HG02870 (cell line): ENCODE measurements around the gene ATF1.

Experiments used
- ATAC-seq: cut with Tn5 transposase; IDR thresholded peaks from one replicate; pipeline ENCODE4 v1.9.1; 2021; ENCODE audit warnings: mild to moderate bottlenecking, moderate library complexity; ENCODE audit not compliant: unreplicated experiment

ATF1 gene

GRCh38 chr12:50763639-50764285 lies at the start of gene ATF1:
TSS of gene ATF1 (plus strand) at chr12:50764101. CDS start at chr12:50780146, 16,045 bp downstream.
- peak; percentile 67 for ATAC-seq

- ATAC-seq, result no peak
These were observed 48.7 kb upstream of the ATF1 start for GRCh38 chr12:50715174-50715573.

- no peak for ATAC-seq
These were observed 45.1 kb upstream of the ATF1 start for GRCh38 chr12:50718760-50719159.

GRCh38 chr12:50720085-50720484 lies 43.8 kb upstream of the ATF1 start:
- no peak for ATAC-seq

- no peak for ATAC-seq
These were observed 43.4 kb upstream of the ATF1 start for GRCh38 chr12:50720501-50720900.

- ATAC-seq, result no peak
These were observed 40.0 kb upstream of the ATF1 start for GRCh38 chr12:50723865-50724264.

GRCh38 chr12:50725011-50725942 lies 38.6 kb upstream of the ATF1 start:
- no peak for ATAC-seq

- no peak for ATAC-seq
These were observed 36.4 kb upstream of the ATF1 start for GRCh38 chr12:50727466-50727865.

GRCh38 chr12:50728417-50728816 lies 35.5 kb upstream of the ATF1 start:
- ATAC-seq, result no peak

- no peak for ATAC-seq
These were observed 35.1 kb upstream of the ATF1 start for GRCh38 chr12:50728841-50729240.

- no peak for ATAC-seq
These were observed 31.3 kb upstream of the ATF1 start for GRCh38 chr12:50732591-50732990.

- ATAC-seq, result no peak
These were observed 30.2 kb upstream of the ATF1 start for GRCh38 chr12:50733706-50734105.

- no peak for ATAC-seq
These were observed 29.3 kb upstream of the ATF1 start for GRCh38 chr12:50734409-50735263.

- no peak for ATAC-seq
These were observed 24.3 kb upstream of the ATF1 start for GRCh38 chr12:50739611-50740010.

GRCh38 chr12:50740307-50740706 lies 23.6 kb upstream of the ATF1 start:
- no peak for ATAC-seq

- no peak for ATAC-seq
These were observed 21.1 kb upstream of the ATF1 start for GRCh38 chr12:50742776-50743175.

- no peak for ATAC-seq
These were observed 18.0 kb upstream of the ATF1 start for GRCh38 chr12:50745861-50746260.

- no peak for ATAC-seq
These were observed 17.5 kb upstream of the ATF1 start for GRCh38 chr12:50746431-50746830.

GRCh38 chr12:50747817-50748216 lies 16.1 kb upstream of the ATF1 start:
- ATAC-seq, result no peak

GRCh38 chr12:50749459-50749882 lies 14.4 kb upstream of the ATF1 start:
- no peak for ATAC-seq

- ATAC-seq, result no peak
These were observed 13.5 kb upstream of the ATF1 start for GRCh38 chr12:50750366-50750765.
